Fibroblast of peridontal ligament (primary cell): ENCODE results near the gene NEURL2.
A peak's percentile ranks its signal among the peaks of the same experiment; 100 is the strongest.
"Not testable (repeated sequence)": the region's sequence is repeated elsewhere in the genome, so short reads cannot be mapped to it uniquely, and the experiment has no call there.

Source experiments
- DNase-seq: peaks from one replicate; pipeline ENCODE4 v3.0.0-alpha.2; 2010; ENCODE audit errors: extremely low read depth

NEURL2 gene

DNA sequence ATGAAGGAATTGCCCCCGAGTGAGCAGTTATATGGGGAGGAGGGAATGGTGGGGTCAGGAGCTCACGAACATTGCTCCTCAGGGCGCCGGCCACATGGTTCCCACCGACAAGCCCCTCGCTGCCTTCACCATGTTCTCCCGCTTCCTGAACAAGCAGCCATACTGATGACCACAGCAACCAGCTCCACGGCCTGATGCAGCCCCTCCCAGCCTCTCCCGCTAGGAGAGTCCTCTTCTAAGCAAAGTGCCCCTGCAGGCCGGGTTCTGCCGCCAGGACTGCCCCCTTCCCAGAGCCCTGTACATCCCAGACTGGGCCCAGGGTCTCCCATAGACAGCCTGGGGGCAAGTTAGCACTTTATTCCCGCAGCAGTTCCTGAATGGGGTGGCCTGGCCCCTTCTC is 7.3 kb upstream of the NEURL2 start:
- no peak for DNase-seq

GRCh38 chr20:45897692-45898091 is 6.7 kb upstream of the NEURL2 start:
- DNase-seq, result no peak

- DNase-seq, result no peak
Measured at GRCh38 chr20:45897289-45897688, 6.3 kb upstream of the NEURL2 start.

DNA sequence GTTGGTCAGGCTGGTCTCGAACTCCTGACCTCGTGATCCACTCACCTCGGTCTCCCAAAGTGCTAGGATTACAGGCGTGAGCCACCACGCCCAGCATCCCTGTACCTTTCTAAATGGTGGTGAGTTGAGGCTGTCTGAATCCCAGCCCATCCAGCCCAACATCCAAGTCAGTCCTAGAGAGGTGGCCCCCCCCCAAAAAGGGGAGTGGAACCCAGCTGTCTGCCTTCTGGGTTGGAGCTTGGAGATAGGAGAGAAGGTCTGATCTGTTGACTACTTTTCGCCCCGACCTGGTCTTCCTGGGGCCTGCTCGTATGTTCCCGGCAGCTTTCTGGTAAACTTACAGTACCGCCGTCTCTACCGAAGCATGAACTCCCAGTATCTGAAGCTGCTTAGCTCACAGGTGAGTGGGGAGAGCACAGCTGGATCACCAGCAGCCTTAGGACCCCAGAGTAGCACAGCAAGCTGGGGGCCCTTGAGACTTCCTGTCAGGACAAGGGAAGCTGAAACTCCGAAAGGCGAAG is 5.7 kb upstream of the NEURL2 start:
- no peak for DNase-seq

GRCh38 chr20:45894797-45895196 is 3.8 kb upstream of the NEURL2 start:
- DNase-seq, result no peak

- no peak for DNase-seq
Measured at GRCh38 chr20:45893831-45894230, 2.8 kb upstream of the NEURL2 start.

DNA sequence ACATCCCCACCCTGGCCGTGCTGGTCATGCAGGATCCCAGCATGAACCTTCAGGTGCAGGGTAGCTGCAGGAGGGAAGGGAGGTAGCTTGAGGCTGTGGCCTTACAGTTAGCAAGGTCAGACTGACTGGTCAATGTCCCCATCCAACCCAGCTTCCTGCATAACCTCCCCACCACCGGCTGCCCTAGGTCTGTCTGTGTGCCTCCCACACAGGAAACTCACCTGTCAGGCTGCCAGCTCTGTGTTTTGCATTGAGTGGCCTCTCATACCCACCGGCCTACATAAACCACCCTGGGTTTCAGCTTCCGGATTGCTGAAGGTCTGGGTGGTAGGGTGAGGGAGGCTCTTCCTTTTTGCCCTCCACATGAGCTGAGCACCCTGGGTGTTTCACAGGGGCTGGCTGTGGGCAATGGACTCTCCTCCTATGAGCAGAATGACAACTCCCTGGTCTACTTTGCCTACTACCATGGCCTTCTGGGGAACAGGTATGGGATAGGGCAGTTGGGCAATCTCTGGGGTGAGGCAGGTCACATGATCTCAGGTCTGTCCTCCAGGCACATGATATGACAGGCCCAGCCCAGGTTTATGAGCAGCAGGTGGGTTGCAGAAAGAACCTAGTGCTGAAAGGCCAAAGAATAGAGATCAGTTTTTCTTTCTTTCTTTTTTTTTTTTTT is 2.0 kb upstream of the NEURL2 start:
- no peak for DNase-seq

DNA sequence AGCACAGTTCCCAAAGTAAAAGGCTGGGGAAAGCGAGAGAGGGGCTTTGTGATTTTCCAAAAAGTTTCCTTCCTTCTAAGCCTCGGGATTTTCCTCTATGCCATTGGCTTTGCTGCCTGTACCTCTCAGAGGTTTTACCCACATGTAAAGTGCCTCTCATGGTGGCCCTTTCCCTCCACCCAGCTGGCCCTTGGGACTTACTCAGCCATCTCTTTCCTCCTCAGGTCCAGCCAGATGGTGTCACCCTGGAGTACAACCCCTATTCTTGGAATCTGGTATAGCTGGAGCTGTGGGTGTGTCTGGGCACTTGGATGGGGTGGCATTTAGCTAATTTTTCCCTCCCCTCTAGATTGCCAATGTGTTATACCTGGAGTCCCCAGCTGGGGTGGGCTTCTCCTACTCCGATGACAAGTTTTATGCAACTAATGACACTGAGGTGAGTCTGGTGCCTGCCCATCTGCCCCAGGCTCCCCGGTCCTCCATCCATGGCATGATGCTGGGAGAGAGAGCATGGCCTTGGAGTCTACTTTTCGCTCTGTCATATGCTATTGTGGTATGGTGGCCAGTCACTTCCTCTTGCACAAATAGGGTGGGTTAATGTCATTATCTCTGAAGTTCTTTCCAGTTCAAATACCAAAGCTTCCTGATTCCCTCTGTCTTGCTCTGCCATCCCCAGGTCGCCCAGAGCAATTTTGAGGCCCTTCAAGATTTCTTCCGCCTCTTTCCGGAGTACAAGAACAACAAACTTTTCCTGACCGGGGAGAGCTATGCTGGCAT is 1.2 kb upstream of the NEURL2 start:
- peak; percentile 39 for DNase-seq

GRCh38 chr20:45890077-45890984 is 677 bp downstream of the NEURL2 start:
- peak; percentile 71 for DNase-seq

GRCh38 chr20:45888681-45889080 is 2.3 kb downstream of the NEURL2 start:
- DNase-seq, result no peak

DNA sequence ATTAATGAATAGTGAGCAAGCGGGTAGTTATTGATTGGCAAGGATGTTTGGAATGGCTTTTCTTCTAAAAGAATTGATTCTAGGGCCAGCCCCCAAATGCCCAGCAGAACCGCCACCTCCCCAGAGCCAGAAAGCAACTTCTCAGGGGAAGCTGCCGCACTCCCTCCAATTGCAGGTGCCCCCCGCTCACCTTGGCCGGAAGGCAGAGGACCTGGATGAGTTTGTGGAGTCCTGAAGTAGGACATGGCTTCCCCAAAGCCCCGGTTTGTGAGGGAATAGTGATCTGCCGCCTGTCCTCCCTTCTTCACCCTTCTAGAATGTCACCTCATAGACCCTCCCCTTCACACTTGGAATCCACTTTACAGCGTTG is 3.7 kb downstream of the NEURL2 start, which contains the start of gene SPATA25:
TSS of gene SPATA25 (minus strand) at position 277 of the 370 bp plus-strand sequence. CDS start at position 245, 32 bp downstream.
- no peak for DNase-seq

- no peak for DNase-seq
Measured at GRCh38 chr20:45886590-45887345, 4.2 kb downstream of the NEURL2 start.

GRCh38 chr20:45883100-45883469 is 7.9 kb downstream of the NEURL2 start:
- DNase-seq, result no peak

GRCh38 chr20:45882469-45883099 is 8.4 kb downstream of the NEURL2 start:
- no peak for DNase-seq

DNA sequence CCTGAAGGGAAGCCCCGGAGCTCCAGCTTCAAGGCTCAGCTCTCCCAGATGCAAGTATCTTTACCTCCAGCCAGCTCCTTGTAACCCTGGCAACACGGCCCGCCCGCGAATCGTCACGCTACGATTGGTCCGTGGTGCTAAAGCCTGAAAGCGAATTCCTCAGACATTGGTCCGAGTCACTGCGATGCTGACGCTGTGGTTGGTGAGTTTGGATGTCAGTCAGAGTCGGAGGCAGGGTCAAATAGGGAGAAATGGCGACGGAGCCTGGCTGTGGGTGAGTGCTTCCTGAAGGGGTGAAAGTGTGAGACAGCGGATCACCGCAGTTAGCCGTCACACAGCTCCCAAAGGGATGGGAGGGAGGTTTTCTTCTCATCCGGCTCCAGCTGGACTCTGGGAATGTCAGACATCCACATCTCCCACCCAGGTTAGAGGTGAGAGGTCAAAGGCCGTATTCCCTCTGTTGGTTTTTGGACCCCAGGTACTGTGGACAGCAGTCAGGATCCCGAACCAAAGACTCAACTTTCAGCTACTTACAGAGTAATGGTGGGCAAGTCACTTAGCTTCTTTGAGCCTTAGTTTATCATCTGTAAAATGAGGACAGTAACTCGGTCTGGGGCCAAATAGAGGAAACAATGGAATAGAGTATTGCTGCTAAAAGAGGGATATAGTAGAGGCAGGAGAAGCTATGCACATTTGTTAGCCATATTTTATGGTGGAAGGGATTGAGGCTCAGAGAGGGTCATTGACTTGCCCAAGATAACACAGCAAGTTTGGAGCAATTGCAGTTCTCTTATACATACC is 9.8 kb downstream of the NEURL2 start, which contains the start of gene ZSWIM1:
TSS of gene ZSWIM1 (plus strand) at position 240 of the 801 bp plus-strand sequence. CDS start 1,366 bp downstream, outside the sequence.
- peak; percentile 99 for DNase-seq

DNA sequence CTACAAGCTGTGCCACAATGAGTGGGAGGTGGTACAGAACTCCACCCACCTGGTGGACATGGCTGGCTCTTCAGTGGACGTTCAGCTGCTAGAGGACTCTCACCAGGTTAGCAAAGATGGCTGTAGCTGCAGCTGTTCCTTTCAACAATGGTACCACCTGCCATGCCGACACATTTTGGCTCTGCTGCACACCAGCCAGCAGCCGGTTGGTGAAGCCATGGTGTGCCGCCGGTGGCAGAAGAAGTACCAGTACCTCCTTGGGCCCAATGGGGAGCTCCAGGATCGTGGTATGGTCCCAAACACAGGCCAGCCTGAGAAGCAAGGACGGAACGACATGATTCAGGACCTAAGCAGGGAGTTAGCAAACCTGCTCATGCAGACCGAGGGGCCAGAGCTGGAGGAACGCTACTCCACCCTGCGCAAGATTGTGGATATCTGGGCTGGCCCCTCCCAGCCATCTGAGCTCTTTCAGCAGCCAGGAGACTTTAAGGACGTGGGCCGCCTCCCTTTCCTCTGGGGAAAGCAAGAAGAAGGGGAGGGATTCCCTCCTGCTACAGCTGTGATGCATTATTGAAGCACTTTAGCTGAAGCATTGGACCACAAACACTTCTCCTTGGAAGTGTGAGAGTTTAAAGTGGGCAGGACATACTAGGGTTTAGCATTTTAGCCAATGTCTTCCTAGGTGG is 12.8 kb downstream of the NEURL2 start:
- DNase-seq, result peak; percentile 47

GRCh38 chr20:45874576-45874975 is 16.4 kb downstream of the NEURL2 start:
- DNase-seq, result no peak

GRCh38 chr20:45874104-45874481 is 16.9 kb downstream of the NEURL2 start:
- DNase-seq, result not testable (repeated sequence)

DNA sequence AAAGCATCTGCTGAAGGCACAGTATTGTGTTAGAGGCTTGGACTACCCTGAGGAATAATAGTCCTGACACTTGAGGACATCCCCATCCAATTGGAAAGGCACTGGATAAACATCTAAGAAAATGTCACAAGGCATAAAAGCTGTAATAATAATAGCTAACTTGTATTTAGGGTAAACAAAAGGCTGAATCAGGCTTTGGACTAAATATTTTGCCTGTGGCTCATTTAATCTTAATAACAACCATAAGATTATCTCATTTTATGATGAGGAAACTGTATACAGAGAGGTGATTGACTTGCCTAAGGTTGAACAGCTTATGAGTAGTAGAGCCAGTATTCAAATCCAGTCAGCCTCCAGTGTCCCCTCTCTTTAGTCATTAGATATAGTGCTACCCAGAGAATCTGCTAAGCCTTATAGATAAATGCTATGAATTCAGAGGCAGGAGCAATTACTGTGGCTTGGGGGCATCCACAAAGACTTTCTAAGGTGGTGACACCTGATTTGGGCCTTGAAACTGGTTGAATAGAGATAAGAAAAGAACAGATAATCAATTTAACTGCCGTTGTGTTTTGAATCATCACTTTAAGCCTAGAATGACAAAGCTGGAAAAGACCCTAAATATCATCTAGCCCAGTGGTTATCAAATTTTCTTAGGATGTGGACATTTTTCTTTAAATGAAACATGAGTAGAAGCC is 17.5 kb downstream of the NEURL2 start:
- no peak for DNase-seq
